ENCODE measurements around the gene PCDH9. TPM values are rescaled to one million over a fixed set of nuclear protein-coding genes. Genes with fewer than 3 reads are reported as not detected.
A peak's percentile ranks its signal among the peaks of the same experiment; 100 is the strongest.

PCDH9 gene
- total RNA-seq, 1 donor from 2014 or later = 0.26 TPM

DNA sequence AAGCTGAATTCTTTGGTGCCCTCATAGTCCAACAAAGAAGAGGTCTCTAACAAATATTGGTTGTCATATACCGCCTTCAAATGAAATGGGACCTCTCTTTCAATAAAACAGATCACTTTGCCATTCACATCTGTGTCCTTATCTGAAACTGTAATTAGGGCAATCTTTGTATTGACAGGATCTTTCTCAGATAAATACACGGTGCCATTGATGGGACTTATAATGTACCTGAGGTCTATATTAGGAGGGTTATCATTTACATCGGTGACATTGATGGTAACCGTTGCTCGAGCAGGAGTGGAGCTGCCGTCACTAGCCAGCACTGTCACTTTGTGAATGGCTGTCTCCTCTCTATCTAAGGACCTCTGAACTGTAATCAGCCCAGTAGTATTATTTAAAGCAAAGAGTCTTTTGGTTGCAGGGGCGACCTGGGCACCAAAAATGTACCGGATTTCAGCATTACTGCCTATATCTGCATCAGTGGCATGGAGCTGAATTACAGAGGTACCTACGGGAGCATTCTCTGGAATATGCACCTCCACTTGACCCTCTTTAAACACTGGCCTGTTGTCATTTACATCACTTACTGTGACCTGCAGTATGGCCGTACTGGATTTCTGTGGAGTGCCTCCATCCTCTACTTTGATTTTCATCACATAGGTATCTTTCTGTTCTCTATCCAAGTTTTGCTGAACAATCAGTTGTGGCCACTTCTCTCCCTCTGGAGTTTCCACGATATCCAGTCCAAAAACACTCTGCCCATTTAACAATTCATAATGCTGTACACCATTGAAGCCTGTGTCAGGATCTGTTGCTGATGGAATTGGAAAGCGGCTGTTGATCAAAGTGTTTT is 2.8 kb downstream of the PCDH9 start:
- Histone ChIP-seq H3K36me3 (ENCODE audit: control insufficient read depth, insufficient read depth, low read length) (no peaks in the 10 kb centered on the region), H3K27me3 (ENCODE audit: control insufficient read depth, insufficient read depth, low read length) (no peaks in the 10 kb centered on the region), H3K4me3 (ENCODE audit: low read depth, low read length) (no peak overlapping the region)
- TF ChIP-seq, protein P1, sequence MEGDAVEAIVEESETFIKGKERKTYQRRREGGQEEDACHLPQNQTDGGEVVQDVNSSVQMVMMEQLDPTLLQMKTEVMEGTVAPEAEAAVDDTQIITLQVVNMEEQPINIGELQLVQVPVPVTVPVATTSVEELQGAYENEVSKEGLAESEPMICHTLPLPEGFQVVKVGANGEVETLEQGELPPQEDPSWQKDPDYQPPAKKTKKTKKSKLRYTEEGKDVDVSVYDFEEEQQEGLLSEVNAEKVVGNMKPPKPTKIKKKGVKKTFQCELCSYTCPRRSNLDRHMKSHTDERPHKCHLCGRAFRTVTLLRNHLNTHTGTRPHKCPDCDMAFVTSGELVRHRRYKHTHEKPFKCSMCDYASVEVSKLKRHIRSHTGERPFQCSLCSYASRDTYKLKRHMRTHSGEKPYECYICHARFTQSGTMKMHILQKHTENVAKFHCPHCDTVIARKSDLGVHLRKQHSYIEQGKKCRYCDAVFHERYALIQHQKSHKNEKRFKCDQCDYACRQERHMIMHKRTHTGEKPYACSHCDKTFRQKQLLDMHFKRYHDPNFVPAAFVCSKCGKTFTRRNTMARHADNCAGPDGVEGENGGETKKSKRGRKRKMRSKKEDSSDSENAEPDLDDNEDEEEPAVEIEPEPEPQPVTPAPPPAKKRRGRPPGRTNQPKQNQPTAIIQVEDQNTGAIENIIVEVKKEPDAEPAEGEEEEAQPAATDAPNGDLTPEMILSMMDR (IDR thresholded peaks at IDR 0.05; ENCODE audit: insufficient read depth, low read length, severe bottlenecking) = no peak
- no peak for DNase-seq (ENCODE audit: low read depth)
- no peak for FAIRE-seq

DNA sequence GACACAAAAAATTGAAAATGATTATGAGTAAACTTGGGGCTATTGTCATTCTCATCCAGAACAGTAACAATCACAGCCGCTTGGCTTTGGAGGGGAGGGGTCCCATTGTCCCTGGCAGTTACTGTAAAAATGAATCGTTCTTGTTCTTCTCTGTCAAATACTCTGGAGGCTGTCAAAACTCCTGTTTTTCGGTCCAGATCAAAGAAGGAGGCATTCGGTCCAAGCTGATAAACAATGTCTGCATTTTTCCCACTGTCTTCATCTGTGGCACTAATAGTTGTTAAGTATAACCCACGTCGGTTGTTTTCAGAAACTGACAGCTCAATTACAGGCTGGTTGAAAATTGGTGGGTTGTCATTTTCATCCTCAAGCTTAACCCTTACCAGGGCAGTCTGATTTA is 3.4 kb downstream of the PCDH9 start:
- Histone ChIP-seq H3K4me3 (ENCODE audit: low read depth, low read length) (no peak overlapping the region), H3K36me3 (ENCODE audit: control insufficient read depth, insufficient read depth, low read length) (no peaks in the 10 kb centered on the region), H3K27me3 (ENCODE audit: control insufficient read depth, insufficient read depth, low read length) (no peaks in the 10 kb centered on the region)
- TF ChIP-seq, protein P1 (IDR thresholded peaks at IDR 0.05; ENCODE audit: insufficient read depth, low read length, severe bottlenecking) = no peak
- FAIRE-seq = no peak
- no peak for DNase-seq (ENCODE audit: low read depth)

DNA sequence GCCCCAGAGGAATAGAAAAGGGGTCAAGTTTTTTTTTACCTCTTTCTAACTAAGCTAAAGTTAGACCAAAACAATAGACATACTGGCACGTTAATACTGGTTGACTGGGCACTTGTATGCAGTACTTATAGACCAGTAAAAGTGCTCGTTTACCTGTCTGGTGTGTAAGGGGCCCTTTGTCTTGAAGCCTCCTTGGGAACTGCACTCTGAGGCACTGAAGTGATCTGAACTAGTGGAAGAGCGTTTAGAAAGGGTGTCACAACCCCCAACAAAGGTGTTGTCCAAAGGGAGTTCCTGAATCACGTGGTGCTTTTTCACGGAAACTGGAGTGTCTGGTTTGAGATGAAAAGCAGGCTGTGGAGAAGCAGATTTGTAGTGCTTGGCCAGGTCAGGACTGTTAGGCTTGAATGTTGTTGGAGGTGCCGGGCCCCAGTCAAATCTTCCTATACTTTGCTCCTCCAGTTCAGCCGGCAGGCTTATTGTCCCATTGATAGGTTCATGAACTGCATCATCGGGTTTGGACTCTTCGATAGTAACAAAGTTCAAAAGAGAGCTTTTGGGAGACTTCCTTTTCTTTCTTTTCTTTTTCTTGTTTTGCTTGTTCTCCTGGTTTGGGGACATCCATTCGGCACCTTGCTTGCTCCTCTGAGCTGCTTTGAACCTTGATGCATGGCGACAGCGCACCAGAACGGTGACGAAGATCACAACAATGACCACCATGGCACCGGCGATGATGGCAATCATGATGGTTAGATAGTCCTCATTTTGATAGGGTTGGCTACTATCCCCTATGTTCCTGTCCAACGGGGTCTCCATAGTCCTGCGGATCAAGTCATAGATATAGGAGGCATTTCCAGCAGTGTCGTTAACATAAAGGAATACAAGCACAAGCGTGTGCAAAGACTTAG is 4.6 kb downstream of the PCDH9 start:
- H3K27me3 ChIP-seq (ENCODE audit: control insufficient read depth, insufficient read depth, low read length) = no peaks in the 10 kb centered on the region
- FAIRE-seq (peak; percentile 28), DNase-seq (ENCODE audit: low read depth) (no peak)
- H3K4me3 ChIP-seq (ENCODE audit: low read depth, low read length) = no peak overlapping the region
- no peaks in the 10 kb centered on the region for H3K36me3 ChIP-seq (ENCODE audit: control insufficient read depth, insufficient read depth, low read length)
- TF ChIP-seq, protein P1 (IDR thresholded peaks at IDR 0.05; ENCODE audit: insufficient read depth, low read length, severe bottlenecking) = no peak

DNA sequence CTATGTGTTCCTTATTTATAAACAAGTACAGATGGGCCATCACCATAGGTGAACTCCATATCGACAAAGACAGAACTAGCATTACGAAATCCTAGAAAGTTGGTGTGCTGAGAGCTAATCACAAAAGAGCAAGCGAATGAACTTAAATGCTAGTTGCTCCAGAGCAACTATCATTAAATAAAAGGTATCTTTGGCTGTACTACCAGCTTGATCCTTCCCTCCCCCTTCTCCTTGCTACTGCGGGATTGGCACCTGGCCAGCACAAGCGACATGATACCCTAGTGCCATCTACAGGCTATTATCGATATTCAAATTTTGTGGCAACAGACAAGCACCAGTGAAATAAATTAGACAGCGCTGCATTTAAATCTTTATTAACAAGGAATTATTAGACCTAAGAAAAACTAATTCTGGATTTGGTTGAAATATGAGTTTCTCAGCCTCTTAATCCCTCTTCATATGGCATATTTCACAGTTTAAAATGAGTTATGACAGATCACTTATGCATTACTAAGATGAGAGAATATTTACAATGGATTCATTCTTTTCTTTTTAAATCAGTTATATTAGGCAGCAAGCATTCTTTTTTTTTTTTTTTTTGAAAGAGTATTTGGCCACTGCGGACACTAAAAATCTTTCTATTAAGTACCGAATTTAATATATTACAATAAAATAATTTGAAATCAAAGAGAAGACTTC is 5.8 kb downstream of the PCDH9 start:
- DNase-seq (ENCODE audit: low read depth) (peak; percentile 62), FAIRE-seq (no peak)
- Histone ChIP-seq H3K4me3 (ENCODE audit: low read depth, low read length) (no peak overlapping the region), H3K36me3 (ENCODE audit: control insufficient read depth, insufficient read depth, low read length) (no peaks in the 10 kb centered on the region), H3K27me3 (ENCODE audit: control insufficient read depth, insufficient read depth, low read length) (no peaks in the 10 kb centered on the region)
- TF ChIP-seq, protein P1 (IDR thresholded peaks at IDR 0.05; ENCODE audit: insufficient read depth, low read length, severe bottlenecking) = peak; percentile 57

DNA sequence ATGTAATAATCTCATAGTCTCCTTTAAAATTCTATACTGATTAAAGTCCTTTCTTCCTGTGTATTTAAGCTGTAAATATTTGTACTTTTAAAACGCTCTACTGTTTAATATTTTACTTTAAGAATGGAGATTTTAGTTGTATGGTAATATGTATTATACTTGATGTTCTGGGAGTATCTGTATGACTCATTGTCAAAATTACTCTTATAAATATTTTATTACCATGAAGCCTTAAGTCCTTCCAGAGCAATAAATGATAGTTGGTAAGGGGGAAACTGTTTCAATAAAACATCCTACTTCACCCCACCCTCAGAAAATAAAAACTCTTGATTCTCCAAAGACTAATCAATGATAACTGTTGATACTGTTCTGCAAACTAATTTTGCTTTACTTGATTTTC is 6.4 kb downstream of the PCDH9 start:
- Histone ChIP-seq H3K36me3 (ENCODE audit: control insufficient read depth, insufficient read depth, low read length) (no peaks in the 10 kb centered on the region), H3K4me3 (ENCODE audit: low read depth, low read length) (no peak overlapping the region), H3K27me3 (ENCODE audit: control insufficient read depth, insufficient read depth, low read length) (no peaks in the 10 kb centered on the region)
- DNase-seq (ENCODE audit: low read depth) = peak; percentile 13
- TF ChIP-seq, protein P1 (IDR thresholded peaks at IDR 0.05; ENCODE audit: insufficient read depth, low read length, severe bottlenecking) = no peak
- FAIRE-seq = no peak

All from bronchial epithelial cell (primary cell).